ENCODE data around the gene MZT1.
"Not testable (repeated sequence)": the region's sequence is repeated elsewhere in the genome, so short reads cannot be mapped to it uniquely, and the experiment has no call there.

Gene MZT1

GRCh38 chr13:72727417-72728289 lies at the start of gene MZT1, which contains the start of gene BORA:
TSS of gene MZT1 (minus strand) at chr13:72727629. CDS start at chr13:72727602, 27 bp downstream.
TSS of gene BORA (plus strand) at chr13:72727923. CDS start at chr13:72728941, 1,018 bp downstream.
- DNase-seq, result peak; percentile 94 to 96

- no peak for DNase-seq
Measured at GRCh38 chr13:72774019-72774418, 46.6 kb upstream of the MZT1 start.

- no peak for DNase-seq
Measured at GRCh38 chr13:72763411-72763810, 36.0 kb upstream of the MZT1 start.

- no peak for DNase-seq
Measured at GRCh38 chr13:72760189-72760588, 32.8 kb upstream of the MZT1 start.

GRCh38 chr13:72757792-72758535 lies 30.5 kb upstream of the MZT1 start:
- DNase-seq, result no peak

- DNase-seq, result no peak
Measured at GRCh38 chr13:72754111-72754510, 26.7 kb upstream of the MZT1 start.

- no peak for DNase-seq
Measured at GRCh38 chr13:72751220-72751619, 23.8 kb upstream of the MZT1 start.

- DNase-seq, result no peak
Measured at GRCh38 chr13:72745260-72745659, 17.8 kb upstream of the MZT1 start.

GRCh38 chr13:72740015-72740414 lies 12.6 kb upstream of the MZT1 start:
- no peak for DNase-seq

- no peak for DNase-seq
Measured at GRCh38 chr13:72737033-72737432, 9.6 kb upstream of the MZT1 start.

- no peak for DNase-seq
Measured at GRCh38 chr13:72728290-72728605, 819 bp upstream of the MZT1 start.

GRCh38 chr13:72726726-72727416 lies 558 bp downstream of the MZT1 start:
- peak; percentile 53 to 58 for DNase-seq

GRCh38 chr13:72726185-72726584 lies 1.2 kb downstream of the MZT1 start:
- not testable (repeated sequence) for DNase-seq

- DNase-seq, result no peak
Measured at GRCh38 chr13:72716776-72717175, 10.7 kb downstream of the MZT1 start.

- no peak for DNase-seq
Measured at GRCh38 chr13:72700509-72700908, 26.9 kb downstream of the MZT1 start.

GRCh38 chr13:72698164-72698563 lies 29.3 kb downstream of the MZT1 start:
- no peak for DNase-seq

- DNase-seq, result no peak
Measured at GRCh38 chr13:72696579-72696978, 30.9 kb downstream of the MZT1 start.

- DNase-seq, result no peak
Measured at GRCh38 chr13:72694314-72694713, 33.1 kb downstream of the MZT1 start.

GRCh38 chr13:72693832-72694231 lies 33.6 kb downstream of the MZT1 start:
- no peak for DNase-seq

GRCh38 chr13:72692884-72693514 lies 34.4 kb downstream of the MZT1 start:
- no peak for DNase-seq

- DNase-seq, result no peak
Measured at GRCh38 chr13:72689181-72689696, 38.2 kb downstream of the MZT1 start.

GRCh38 chr13:72686766-72687165 lies 40.7 kb downstream of the MZT1 start:
- no peak for DNase-seq

- no peak for DNase-seq
Measured at GRCh38 chr13:72680353-72680752, 47.1 kb downstream of the MZT1 start.
